Transverse colon (tissue), 4 donors: ENCODE data around the gene EPC2.

ENCODE experiments used
- CTCF ChIP-seq, 5 experiments: fragments of 200-600 bp in 3 of 5; fragments of 450-650 bp in 2 of 5; sonication (generic) in 3 of 5; IDR thresholded peaks; 1 replicate in 2 of 5; 2 replicates in 3 of 5; pipeline ENCODE4 v1.5.1; 2016 to 2017; ENCODE audit warnings: antibody characterized with exemption in 5 of 5, inconsistent platforms in 3 of 5, mild to moderate bottlenecking in 2 of 5, moderate library complexity in 1 of 5
- EP300 ChIP-seq: sonication (generic); formaldehyde crosslinking; IDR thresholded peaks from one replicate; pipeline ENCODE4 v1.6.1; 2017; ENCODE audit warnings: antibody characterized with exemption, low read depth
- POLR2A ChIP-seq: fragments of 450-650 bp; IDR thresholded peaks from one replicate; pipeline ENCODE4 v1.6.1; 2016; ENCODE audit warnings: antibody characterized with exemption, mild to moderate bottlenecking, moderate library complexity
- POLR2AphosphoS5 ChIP-seq, 3 donors: sonication (generic); formaldehyde crosslinking; IDR thresholded peaks; one replicate each; pipeline ENCODE4 v1.6.1; 2016; ENCODE audit warnings: antibody characterized with exemption in 3 of 3

DNA sequence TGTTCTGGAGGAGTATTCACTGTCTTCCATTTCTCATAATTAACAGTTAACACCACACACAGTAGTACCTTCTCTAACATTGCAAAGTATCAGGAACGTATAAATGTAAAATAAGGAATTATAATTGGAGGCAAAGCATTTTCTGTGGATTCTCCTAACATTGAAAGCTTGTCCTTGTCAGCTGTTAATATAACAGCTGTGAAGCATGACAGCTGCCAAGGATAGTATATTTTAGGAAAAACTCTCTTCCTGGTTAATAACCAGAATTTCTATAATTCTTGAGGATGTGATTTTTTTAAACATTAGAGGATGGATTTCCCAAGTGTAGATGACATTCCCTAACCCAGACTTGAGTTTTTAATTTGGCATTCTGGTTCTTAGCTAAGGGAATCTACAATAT is 110.3 kb downstream of the EPC2 start:
- TF ChIP-seq POLR2A (no peak), CTCF (IDR thresholded peaks at IDR 0.05) (no peak), POLR2AphosphoS5 (IDR thresholded peaks at IDR 0.05) (no peak), EP300 (no peak)
